ENCODE results near the gene RCOR1.
"Not testable (repeated sequence)": the region's sequence is repeated elsewhere in the genome, so short reads cannot be mapped to it uniquely, and the experiment has no call there.

The RCOR1 gene

DNA sequence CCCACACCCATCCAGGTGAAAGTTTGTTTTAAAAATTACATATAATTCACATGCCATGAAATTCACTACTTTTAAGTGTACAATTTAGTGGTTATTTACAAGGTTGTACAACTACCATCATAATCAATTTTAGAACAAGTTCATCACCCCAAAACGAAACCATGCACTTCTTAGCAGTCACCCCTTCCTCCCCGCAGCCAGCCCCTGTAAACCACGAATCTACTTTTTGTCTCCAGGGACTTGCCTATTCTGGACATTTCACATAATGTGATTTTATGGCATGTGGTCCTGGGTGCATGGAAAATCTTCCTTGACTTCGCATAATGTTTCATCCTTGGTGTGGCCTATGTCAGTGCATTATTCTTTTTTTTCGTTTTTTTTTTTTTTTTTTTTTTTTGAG is 165.6 kb downstream of the RCOR1 start:
- DNase-seq: no peak

DNA sequence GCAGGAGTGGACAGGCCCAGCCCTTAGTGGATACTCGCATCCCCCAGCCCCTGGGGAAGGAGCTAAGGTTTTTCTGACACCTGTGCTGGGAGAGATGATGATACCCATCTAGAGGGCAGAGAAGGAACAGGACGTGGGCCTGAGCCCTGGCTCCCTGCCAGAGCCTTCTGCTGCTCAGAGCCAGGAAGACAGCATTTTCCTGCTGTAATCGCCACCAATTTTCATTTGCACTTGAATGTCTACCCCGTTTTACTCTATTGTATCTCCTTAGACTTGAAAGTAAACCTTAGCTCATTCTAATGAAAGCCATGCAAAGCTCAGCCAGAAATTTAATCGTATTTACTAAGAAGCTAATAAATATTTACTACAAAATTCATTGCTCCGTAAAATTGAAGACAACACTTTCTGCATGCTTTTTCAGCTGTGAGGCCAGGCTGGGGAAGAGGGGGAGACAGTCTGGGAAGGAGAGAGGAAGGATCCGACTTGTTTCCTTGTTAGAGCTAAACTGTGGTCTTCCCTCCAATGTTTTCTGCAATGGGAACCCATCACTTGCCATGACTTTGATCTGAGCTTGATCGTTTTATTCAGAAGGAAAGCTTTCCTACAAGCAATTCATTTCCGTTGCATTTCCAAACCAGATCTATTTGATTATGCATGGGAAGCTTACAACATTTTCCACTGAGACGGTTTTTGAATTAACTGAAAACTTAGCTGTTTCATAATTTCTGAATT is 167.2 kb downstream of the RCOR1 start:
- no peak for DNase-seq

DNA sequence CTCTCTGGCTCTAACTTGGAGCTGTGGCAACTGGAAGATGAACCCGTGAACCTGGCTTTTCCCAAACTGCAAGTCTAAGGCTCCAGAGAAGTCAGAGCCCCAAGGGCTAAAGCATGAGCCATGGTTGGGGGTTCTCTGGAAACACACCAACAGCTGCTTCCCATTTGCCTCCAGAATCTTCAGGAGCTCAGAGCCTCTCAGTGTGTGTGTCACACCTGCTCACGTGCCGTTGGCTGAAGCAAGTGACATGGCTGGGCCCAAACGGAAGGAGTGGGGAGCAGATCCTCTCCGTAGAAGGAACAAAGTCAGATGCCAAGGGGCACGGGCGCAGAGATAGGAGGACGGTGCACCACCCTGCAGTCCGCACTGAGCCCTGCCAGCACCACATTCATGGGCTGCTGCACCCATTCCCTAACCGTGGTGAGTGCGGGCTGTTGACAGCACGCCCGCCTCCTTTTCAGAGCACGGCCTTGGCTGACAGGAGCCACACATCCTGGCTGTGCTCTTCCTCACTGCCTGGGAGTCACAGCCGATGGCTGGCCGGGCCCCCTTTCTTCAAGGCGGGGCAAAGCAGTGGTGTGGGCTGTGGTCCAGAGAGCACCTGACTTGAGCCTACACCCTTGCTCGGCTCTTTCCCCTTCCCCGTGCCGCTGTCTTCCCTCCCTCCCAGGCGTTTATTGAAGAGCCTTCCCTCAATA is 168.2 kb downstream of the RCOR1 start:
- DNase-seq: no peak

DNA sequence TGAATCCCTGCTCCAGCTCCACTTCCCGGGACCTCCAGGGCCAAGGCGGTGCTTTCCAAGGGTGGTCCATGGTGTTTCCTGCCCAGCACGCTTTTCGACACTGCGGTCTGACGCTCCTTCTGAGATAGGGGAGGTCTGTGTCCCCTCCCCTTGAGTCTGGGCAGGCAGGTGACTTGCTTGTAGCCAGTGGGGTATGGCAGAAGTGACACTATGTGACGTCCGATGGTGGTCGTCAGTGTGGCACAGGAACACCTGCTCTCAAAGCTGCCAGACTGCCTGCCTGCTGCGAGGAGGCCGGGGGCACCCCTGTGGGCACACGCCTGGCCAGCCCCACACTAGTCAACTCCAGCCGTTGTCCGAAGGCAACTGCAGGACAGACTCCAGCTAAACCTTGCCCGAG is 168.8 kb downstream of the RCOR1 start:
- DNase-seq: no peak

DNA sequence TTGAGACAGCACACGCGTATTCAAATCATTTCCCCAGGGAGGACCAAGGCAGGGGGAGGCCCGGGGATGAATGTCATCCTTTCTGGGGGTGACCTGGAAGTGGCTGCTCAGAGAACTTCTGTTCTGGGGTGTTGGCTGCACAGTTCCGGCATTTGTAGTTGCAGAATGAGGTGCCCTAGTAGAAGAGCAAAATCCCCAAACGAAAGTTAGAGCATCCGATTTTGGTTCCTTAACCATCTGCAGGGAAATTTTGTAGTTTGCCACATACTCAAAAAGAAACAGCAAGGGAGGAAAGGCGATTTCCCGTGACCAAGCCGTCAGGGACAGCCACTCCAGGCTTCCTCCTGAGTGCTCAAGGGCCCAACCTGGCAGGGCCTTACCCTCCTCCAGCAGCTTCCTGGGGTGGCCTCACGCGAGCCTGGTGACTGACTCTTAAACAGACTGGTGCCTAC is 171.8 kb downstream of the RCOR1 start:
- DNase-seq: no peak

DNA sequence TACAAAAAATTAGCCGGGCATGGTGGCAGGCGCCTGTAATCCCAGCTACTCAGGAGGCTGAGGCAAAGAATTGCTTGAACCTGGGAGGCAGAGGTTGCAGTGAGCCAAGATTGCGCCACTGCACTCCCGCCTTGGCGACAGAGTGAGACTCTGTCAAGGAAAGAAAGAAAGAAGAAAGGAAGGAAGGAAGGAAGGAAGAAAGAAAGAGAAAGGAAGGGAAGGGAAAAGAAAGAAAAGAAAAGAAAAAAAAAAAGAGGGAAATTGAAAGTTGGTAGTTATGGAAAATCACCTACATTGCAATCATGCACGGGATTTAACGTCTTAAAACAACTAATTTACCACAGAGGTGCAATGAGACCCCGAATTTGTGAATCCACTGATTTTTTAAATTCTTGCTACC is 173.3 kb downstream of the RCOR1 start:
- DNase-seq: not testable (repeated sequence)

DNA sequence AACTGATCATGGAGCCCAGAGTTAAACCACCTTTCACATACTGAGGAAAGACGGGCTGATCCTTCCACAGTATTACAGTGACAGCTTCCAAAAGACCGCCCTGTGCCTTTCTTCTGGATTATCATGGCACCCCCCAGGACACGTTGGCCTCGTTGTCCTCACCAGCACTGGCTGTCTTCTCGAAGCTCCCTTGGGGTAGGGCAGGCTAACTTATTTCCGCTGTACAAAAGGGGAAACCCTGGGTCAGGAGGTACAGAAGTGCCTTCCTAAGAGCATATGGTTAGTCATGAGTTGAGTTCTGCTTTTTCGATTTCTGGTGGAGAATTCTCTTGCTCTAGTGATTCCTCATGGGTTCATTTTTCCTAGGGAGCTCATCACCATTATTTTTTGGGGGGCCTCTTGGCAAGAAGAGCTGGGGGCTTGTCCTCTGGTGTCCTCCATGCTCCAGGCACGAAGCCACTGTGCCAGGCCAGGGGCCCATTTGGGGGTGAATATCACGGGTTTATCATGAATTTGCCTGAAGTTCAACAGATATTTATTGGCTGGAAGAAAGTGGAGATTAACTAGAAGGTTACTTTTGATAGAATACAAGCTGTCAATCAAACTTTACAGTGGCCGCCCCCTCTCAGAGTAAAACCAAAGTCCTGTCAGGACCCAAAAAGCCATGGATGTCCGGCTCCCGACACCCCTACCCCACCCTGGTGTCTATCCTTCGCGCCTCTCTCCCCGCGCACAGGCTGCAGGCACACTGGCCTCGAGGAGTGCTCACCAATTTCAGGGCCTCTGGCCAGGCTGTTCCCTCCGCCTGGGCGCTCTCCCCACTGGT is 176.0 kb downstream of the RCOR1 start:
- DNase-seq: no peak

DNA sequence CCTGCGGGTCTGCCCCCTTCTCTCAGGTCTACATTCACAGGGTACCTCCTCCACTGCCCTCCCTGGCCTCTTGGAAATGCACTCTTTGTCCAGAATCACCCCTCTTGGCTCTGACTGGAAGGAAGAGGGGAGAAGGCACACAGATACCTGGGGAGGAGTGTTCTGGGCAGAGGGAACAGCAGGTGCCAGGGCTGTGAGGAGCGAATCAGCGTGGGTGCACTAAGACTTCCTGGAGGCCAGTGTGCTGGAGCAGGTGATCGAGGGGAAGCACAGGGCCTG is 176.5 kb downstream of the RCOR1 start:
- no peak for DNase-seq

DNA sequence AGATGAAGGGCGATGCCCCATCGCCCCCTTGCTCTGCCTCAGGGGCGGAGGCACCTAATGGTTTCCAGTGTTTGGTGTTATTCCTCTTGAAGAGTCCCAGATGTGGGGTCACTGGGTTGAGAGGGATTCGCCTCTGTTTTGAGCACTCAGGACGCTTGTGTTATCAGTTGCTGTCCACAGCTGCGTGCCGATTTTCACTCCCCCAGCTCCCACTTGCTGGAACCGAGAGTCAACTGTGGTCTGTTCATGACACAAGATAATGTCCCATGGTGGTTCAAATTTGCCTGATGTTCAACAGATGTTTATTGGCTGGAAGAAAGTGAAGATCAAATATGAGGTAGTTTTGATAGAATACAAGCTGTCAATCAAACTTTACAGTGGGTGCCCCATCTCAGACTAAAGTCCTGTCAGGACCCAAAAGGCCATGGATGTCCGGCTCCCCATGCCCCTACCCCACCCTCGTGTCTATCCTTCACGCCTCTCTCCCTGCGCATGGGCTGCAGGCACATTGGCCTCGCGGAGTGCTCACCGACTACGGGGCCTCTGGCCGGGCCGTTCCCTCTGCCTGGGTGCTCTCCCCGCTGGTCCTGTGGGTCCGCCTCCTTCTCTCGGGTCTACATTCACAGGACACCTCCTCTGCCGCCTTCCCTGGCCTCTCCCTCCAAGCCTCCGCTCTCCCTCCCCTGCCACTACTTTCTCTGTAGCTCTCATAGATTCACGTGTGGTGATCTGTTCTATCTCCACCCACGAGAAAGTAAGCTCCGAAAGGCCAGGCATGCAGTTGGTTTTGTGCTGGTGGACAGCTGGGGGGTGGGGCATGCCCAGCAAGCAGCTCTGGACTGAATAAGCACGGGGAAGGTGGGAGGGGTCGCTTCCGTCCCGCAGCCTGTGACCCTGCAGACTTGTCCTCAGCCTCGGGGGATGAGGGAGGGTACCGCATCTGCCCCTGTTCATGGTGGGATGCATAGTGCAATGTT is 178.0 kb downstream of the RCOR1 start:
- no peak for DNase-seq

DNA sequence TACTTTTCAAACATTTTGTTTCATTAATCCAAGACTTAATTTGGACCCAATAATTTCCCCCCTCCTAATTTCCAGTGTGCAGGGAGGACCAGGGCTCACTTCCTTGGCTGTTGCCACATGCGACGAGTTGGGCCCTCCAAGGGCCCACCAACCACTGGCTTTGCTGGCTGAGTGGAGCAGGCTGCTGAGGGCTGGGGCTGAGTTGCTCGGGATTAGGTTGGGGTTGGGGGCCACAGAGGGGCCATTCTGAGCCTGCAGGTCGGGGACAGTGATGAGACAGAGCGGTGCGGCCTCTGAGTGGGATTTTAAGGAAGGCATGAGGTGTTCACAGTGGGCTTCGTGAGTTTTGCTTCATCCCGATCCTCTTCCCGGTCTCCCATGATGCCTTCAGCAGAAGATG is 178.7 kb downstream of the RCOR1 start:
- no peak for DNase-seq

DNA sequence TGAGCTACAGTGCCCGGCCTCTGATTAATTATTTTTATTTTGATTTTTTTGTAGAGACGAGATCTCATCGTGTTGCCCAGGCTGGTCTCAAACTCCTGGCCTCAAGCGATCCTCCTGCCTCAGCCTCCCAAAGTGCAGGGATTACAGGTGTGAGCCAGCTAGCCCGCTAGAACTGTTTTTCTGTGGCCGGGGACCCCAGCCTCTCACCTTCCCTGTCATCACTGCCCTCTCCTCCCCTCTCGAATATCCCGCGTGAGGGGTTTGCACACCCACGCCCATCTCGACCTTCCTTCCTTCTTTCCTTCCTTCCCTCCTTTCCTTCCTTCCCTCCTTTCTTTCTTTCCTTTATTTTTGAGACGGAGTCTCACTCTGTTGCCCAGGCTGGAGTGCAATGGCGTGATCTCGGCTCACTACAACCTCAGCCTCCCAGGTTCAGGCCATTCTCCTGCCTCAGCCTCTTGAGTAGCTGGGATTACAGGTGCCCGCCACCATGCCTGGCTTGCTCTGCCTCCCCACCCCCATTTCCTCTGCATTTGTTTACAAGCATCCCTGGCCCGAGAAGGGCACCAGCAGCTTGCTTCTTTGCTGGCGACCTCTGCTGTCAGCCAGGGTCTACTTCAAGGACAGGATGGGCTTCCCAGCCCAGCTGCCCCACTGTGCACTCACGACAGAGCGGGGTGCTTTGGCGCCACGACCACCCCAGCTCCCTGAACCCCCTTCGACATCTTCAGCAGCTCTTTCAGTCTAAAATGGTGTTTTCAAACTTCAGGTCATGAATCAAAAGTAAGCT is 180.5 kb downstream of the RCOR1 start:
- DNase-seq: peak; percentile 21

DNA sequence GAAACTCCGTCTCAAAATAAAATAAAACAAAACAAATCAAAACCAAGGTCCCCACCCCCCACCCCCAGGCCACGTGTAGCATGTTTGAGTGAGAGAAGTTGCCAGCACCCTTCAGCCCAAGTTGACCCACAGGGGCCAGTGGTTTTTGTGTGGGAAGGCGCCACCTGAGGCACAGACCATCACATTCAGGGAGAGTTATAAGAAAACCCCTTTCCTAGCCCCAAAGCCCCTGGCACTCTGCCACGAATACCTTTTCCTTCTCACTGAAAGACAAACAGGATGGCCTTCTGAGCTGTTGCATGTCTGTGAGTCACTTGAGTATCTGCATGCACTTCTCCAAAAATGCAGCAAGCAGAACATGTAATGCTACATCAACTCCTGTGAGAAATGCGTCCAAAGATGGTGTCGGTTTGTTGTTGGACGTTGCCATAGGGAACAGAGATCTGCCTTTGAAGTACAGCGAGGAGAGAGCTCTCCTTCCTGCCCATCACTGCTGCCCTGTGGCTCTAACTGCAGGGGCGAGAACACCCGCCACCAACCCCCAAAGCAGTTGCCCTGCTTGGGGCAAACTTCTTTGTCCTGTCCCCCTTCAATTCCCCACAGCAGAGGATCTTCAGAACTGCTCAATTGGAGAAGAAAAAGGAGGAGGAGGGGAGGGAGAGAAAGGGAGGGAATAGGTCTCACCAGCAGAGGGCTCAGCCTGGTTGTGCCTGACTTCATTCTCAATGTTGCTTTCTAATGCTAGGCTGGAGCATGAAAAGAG is 182.1 kb downstream of the RCOR1 start:
- peak; percentile 71 for DNase-seq

DNA sequence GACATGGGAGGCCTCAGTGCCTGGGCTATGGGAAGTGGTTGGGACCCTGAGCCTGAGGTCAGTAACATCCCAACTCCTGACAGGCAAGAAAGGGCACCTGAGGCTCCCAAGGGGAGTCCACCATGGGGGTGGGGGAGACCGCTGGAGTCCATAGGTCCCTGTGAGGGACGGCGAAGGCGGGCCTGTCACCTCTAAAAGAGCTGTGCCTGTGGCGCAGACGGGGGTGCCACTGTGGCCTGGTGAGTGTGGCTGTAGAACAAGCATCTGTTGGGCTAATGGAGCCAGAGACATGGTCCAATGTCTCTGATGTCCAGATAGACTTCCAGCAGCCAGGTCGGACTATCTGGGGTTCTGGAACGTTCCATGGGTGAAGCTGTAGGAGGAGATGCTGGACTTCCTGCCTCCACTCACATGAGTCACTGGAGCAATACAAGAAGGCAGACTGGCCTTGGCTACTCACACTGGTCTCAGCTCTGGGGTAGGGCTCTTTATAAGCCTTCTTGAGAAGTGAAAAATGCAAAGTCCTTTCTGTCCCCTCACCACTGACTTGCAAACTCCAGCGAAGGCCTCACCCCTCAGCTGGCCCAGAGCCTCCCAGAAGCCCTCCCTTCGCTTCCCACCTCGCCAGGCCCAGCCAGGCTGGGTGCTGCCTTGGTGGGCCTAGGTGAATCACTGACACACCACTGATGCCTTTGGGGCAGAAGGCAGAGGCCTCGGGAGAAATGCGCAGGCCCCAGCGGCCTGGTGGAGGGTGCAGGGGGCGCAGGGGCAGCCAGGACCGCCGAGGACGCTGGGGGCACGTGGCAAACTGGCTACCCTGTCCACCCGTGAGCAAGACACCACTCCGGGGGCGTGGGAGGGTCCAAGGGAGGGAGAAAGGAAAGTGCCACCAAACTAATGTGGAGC is 183.7 kb downstream of the RCOR1 start:
- no peak for DNase-seq

DNA sequence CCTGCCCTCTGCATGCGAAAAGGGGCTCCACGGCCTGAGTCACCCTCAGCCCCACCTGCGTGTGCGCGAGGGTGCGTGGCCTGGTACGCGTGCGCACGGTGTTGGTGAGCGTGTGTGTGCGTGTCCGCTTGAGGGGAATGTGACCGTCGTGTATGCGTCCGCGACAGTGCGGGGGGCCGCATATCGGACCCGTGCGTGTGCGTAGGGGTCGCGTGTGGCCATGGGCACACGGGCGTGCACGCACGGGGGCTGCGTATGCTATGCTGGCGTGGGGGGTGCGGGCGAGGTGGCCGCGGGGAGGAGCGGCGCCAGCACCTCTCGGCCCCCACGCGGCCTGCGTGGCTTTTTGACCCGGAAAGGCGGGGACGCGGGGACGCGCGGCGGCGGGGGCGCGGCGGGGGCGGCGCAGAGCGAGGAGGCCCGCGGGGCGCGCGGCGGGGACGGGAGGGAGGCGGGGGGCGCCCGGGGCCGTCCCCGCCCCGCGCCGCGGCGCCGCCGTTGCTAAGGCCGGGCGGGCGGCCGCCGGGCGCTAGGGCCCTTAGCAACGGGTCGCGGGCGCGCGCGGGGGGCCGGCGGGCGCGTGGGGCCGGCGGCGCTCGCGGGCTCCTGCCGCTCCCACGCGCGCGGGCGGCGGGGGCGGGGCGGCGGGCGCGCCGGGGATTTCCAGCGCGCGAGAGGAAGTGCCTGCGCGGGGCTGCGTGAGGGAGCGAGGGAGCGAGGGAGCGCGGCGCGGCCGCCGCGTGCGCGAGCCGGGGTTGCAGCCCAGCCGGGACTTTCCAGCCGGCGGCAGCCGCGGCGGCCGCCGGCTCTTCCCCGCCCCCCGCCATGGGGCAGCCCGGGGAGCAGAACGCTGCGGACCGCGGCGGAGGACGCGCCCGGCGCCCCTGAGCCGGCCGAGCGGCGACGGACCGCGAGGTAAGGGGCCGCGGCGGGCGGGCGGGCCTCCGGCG is 184.6 kb downstream of the RCOR1 start, which contains the start of gene TRAF3:
TSS of gene TRAF3 (plus strand) at position 689 of the 950 bp plus-strand sequence. CDS start 92,753 bp downstream, outside the sequence.
- DNase-seq: peak; percentile 35

DNA sequence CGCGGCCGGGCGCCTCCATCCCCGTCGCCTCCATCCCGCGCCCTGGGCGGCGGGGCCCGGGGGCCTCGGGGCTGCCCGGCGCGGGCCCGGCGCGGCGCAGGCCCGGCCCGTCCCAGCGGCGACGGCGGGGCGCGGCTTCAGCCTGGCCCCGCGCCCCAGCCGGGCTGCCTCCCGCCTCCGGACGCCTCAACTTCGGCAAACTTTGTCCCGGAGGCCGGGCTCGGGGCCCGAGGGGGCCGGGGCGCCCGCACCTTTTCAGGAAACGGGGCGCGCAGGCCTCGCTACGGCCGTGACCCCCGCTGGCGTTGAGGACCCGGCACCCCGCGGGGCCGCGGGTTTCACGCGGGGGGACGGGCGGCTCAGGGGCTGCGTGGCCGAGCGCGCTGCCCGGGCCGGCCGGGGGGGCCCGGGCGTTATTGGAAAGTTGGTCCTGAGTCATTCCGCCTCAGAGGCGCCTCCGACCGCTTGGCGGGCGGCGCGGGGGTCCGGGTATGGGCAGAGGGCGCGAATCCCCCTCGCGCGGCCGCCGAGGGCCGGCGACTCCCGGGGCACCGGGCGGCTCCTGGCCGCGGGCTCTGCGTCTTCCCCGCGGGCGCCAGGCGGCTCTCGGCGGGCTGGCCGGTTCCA is 185.4 kb downstream of the RCOR1 start:
- DNase-seq: no peak

DNA sequence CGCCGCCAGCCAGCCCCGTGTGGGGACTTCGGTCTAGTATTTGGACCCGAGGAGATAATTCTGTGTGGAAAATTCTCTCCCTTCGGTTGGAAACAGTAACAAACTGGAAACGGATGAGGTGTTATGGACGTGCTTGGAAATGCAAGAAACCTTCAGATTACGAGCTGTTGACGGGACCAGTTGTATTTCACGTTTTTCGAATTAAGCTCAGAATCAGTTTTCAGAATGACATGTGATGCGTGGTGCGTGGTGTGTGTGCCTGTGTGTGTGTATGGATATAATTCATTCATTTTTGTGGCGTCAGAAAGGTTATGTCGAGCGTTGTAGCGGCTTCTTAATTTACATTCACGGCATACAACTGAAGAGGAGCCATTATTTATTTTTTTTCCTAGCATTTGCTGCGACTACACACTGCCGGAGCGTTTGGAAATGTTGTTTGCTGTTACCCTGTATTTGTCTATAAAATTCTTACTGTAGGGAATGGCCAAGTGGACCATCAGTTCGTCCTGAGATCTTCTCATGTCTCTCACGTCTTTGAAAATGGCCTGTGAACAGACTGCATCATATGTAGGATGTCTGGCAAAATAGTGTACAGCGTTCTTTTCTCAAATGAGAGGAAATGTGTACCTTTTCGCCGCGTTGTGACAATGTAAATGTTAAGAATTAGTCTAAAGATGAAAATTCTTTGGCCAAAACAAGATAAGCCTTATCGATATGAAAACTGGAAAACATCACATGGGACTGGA is 186.1 kb downstream of the RCOR1 start:
- DNase-seq: peak; percentile 43

DNA sequence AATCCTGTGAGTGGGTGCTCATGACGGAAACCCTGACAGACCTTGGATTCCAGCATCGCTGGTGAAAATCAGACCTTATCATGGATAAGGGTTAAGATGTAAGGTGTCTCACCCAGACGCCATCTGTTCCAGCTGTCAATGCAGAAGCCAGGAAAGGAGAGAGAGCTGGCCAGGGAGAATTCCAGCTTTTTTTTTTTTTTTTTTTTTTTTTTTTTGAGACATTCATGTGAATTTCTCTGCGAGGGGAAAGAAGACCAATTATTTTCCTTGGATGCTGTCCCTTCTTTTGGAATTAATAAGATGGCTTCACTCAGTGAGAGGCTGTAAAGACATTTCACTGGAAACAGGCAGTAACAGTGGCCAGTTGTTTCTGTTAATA is 186.6 kb downstream of the RCOR1 start:
- DNase-seq: no peak
